Measurements from ENCODE around the gene GANAB.
A peak's percentile ranks its signal among the peaks of the same experiment; 100 is the strongest.

GANAB gene

DNA sequence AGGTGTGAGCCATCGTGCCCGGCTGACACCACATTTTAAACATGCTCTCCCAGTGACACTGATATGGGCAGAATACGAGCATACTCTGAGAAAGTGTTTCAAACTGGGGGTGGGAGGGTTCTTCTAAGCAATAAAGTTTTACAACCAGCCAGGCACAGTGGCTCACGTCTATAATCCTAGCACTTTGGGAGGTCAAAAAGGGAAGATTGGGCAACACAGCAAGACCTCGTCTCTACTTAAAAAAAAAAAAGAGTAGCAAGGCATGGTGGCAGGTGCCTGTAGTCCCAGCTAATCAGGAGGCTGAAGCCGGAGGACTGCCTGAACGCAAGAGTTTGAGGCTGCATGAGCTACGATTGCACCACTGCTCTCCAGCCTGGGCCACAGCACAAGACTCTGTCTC lies 2.2 kb downstream of the GANAB start:
- no peak for DNase-seq (ENCODE audit: extremely low spot score)
- POLR2A ChIA-PET, result interaction anchor here (0.8 to 2.8 kb wide), 6 partner anchors 9 to 83 kb away, joined by 3 to 19 read pairs (median 6); partner anchors contain the start of genes B3GAT3, HNRNPUL2, INTS5 and LBHD1
- CTCF ChIA-PET, result interaction anchor here (1.9 kb wide), 1 partner anchor 10 kb away, joined by 5 read pairs; no protein-coding TSS in a partner anchor
- TF ChIP-seq ZNF384 (IDR thresholded peaks at IDR 0.05) (peak; percentile 70), BHLHE40 (IDR thresholded peaks at IDR 0.05; ENCODE audit: borderline replicate concordance) (no peak)

DNA sequence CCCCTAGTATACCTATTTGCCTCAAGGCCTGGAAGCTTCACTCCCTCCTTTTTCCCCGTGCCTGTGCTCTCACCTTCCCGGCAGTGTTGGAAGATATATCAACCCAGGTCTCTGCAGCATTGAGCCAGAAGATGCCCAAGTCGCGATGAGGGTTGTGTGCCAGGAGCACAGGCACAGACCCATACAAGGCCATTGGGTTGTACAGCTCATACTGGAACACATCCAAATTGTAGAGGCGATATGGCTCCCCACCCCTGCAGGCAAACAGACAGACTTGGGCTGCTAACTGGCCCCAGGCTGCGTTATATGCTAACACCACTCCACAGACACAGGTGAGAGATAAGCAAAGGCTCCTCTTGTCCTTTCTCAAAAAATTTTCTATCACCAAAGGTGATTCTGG lies 13.9 kb downstream of the GANAB start:
- TF ChIP-seq FOXM1 (IDR thresholded peaks at IDR 0.05; ENCODE audit: borderline replicate concordance) (no peak), L3MBTL2 (conservative IDR thresholded peaks at IDR 0.05) (no peak), FOXA1 (IDR thresholded peaks at IDR 0.05) (no peak), HDGF (IDR thresholded peaks at IDR 0.05; ENCODE audit: borderline replicate concordance) (no peak), FOXK2 (IDR thresholded peaks at IDR 0.05) (no peak), ELF4 (IDR thresholded peaks at IDR 0.05) (no peak), LEF1 (IDR thresholded peaks at IDR 0.05; ENCODE audit: borderline replicate concordance) (no peak), ARNT (IDR thresholded peaks at IDR 0.05) (no peak), BHLHE40 (IDR thresholded peaks at IDR 0.05; ENCODE audit: borderline replicate concordance) (no peak), ZNF384 (IDR thresholded peaks at IDR 0.05) (no peak), TARDBP (IDR thresholded peaks at IDR 0.05) (no peak), SUZ12 (IDR thresholded peaks at IDR 0.05) (no peak)
- TF ChIP-seq, protein P1, sequence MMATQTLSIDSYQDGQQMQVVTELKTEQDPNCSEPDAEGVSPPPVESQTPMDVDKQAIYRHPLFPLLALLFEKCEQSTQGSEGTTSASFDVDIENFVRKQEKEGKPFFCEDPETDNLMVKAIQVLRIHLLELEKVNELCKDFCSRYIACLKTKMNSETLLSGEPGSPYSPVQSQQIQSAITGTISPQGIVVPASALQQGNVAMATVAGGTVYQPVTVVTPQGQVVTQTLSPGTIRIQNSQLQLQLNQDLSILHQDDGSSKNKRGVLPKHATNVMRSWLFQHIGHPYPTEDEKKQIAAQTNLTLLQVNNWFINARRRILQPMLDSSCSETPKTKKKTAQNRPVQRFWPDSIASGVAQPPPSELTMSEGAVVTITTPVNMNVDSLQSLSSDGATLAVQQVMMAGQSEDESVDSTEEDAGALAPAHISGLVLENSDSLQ (IDR thresholded peaks at IDR 0.05), result no peak
- DNase-seq (ENCODE audit: extremely low spot score), result no peak
- POLR2A ChIA-PET, result no interaction called here
- CTCF ChIA-PET, result interaction anchor here (1.6 kb wide), 1 partner anchor 41 kb away, joined by 4 read pairs; the partner anchor contains the start of gene TUT1

DNA sequence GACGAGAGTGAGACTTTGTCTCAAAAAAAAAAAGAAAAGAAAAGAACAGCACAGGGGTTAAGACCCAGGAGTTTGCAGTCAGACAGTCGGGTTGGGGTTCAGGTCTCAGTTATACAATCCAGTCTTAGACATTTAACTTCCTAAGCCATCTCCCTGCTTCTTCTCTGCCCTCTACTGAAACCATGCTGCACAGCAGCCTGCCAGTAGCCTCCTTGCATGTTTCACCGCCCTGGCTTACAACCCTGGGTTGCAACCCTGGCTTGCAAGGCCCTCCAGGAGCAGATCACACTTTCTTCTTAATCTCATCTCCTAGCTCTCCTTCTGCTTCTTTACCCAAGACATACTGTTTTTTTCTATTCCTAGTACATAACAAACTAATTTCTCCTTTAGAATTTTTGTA lies 18.7 kb downstream of the GANAB start:
- TF ChIP-seq NFRKB (IDR thresholded peaks at IDR 0.05) (no peak), ARNT (IDR thresholded peaks at IDR 0.05) (no peak), ELF4 (IDR thresholded peaks at IDR 0.05) (no peak), CTBP1 (IDR thresholded peaks at IDR 0.05; ENCODE audit: borderline replicate concordance) (no peak), FOXM1 (IDR thresholded peaks at IDR 0.05; ENCODE audit: borderline replicate concordance) (no peak), SP1 (IDR thresholded peaks at IDR 0.05) (no peak), ZNF384 (IDR thresholded peaks at IDR 0.05) (no peak), BHLHE40 (IDR thresholded peaks at IDR 0.05; ENCODE audit: borderline replicate concordance) (no peak), TARDBP (IDR thresholded peaks at IDR 0.05) (no peak), FOXK2 (IDR thresholded peaks at IDR 0.05) (no peak), L3MBTL2 (conservative IDR thresholded peaks at IDR 0.05) (no peak), HDGF (IDR thresholded peaks at IDR 0.05; ENCODE audit: borderline replicate concordance) (no peak), FOXA1 (IDR thresholded peaks at IDR 0.05) (no peak), LEF1 (IDR thresholded peaks at IDR 0.05; ENCODE audit: borderline replicate concordance) (no peak), SUZ12 (IDR thresholded peaks at IDR 0.05) (no peak)
- TF ChIP-seq, protein P1 (IDR thresholded peaks at IDR 0.05), result no peak
- CTCF ChIA-PET, result no interaction called here
- DNase-seq (ENCODE audit: extremely low spot score), result no peak
- POLR2A ChIA-PET, result interaction anchor here (1.5 kb wide), 1 partner anchor 36 kb away, joined by 4 read pairs; the partner anchor contains the start of gene TUT1

DNA sequence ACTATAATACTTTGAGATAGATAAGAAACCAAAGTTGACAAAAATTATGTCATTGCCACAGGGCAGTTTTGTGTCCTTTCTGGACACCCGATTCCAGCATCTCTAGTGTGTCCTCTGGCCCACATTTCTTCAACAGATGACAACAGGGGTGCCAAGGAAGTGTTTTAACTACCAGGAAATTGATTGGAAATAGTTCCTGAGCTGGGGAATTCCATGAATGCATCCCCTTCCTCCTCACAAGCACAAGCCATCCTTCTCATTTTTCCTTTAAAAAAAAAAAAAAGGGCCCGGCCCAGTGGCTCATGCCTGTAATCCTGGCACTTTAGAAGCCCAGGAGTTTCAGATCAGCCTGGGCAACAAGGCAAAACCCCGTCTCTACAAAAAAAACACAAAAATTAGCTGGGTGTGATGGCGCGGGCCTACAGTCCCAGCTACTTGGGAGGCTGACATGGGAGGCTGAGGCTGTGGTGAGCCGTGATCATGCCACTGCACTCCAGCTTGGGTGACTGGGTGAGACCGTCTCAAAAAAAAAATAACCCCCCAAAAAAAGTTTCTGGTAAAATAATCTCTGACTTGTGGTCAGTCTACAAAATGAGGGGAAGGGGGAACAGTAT lies 23.8 kb downstream of the GANAB start:
- ChIA-PET POLR2A (interaction anchor here (0.8 to 4.6 kb wide), 19 partner anchors 9 to 219 kb away, joined by 3 to 61 read pairs (median 5); partner anchors contain the start of genes C11orf98, CSKMT, EEF1G and EML3), CTCF (interaction anchor here (0.7 to 1.4 kb wide), 2 partner anchors 11 to 31 kb away, joined by 3 to 5 read pairs; partner anchors contain the start of gene TUT1)
- TF ChIP-seq SUZ12 (IDR thresholded peaks at IDR 0.05), result no peak
- TF ChIP-seq ZNF384 (IDR thresholded peaks at IDR 0.05), result no peak
- no peak for TF ChIP-seq CTBP1 (IDR thresholded peaks at IDR 0.05; ENCODE audit: borderline replicate concordance)
- no peak for TF ChIP-seq FOXK2 (IDR thresholded peaks at IDR 0.05)
- TF ChIP-seq FOXA1 (IDR thresholded peaks at IDR 0.05), result no peak
- TF ChIP-seq HDGF (IDR thresholded peaks at IDR 0.05; ENCODE audit: borderline replicate concordance), result no peak
- TF ChIP-seq FOXM1 (IDR thresholded peaks at IDR 0.05; ENCODE audit: borderline replicate concordance), result no peak
- no peak for TF ChIP-seq NFRKB (IDR thresholded peaks at IDR 0.05)
- no peak for TF ChIP-seq TARDBP (IDR thresholded peaks at IDR 0.05)
- TF ChIP-seq L3MBTL2 (conservative IDR thresholded peaks at IDR 0.05), result no peak
- no peak for TF ChIP-seq ELF4 (IDR thresholded peaks at IDR 0.05)
- DNase-seq (ENCODE audit: extremely low spot score), result no peak

DNA sequence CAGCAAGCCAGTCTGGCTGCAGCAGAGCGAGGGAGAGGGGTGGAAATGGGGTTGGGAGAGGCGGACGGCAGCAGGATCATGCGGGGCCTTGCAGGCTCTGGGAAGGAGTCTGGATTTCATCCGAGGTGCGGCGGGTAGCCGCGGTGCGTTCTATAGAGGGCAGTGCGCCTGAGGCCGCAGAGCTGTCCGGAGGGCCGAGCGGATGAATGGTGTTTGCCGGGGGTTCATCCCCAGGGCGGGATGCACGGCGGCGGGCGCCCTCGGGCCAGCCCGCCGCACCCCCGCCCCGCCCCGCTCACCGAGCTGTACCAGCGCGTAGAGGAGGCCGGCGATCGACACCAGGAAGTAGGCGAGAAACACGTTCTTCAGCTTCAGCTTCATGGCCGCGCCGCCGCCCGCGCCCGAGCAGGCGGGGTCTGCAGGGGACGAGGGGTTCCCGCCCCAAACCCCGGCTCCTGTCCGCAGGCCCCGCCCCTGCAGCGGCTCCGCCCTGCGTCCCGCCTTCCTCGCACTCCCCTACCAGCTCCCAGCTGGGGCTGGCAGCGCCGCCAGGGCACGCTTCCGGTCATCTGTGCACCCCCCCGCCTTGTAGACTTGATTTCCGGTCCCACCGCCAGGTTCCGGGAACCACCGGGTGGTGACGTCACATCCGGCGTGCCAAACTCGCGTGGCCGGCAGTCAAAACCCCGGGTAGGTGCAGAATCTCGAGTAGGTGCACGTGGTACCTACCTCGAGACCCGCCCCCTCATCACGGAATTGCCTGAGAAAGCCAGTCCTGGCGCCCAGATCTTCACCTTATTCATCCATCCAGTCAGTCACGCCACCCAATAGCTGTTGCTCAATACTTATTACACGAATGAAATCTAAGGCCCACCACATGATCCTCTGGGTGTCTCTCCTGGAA lies 24.6 kb downstream of the GANAB start, which contains the start of gene B3GAT3:
Gene B3GAT3 (minus strand): TSS at position 420 of the 904 bp plus-strand sequence. CDS start 39 bp downstream, at position 381.
- DNase-seq (ENCODE audit: extremely low spot score), result peak; percentile 98
- TF ChIP-seq BHLHE40 (IDR thresholded peaks at IDR 0.05; ENCODE audit: borderline replicate concordance), result no peak
- TF ChIP-seq L3MBTL2 (conservative IDR thresholded peaks at IDR 0.05), result peak; percentile 87
- TF ChIP-seq TARDBP (IDR thresholded peaks at IDR 0.05), result peak; percentile 49; the same call in 1 of the 2 replicates
- 0 out of 2 replicates have a peak, but pooled peaks have one; percentile 69 for TF ChIP-seq HDGF (IDR thresholded peaks at IDR 0.05; ENCODE audit: borderline replicate concordance)
- TF ChIP-seq CTBP1 (IDR thresholded peaks at IDR 0.05; ENCODE audit: borderline replicate concordance), result no peak
- TF ChIP-seq ELF4 (IDR thresholded peaks at IDR 0.05), result peak; percentile 74
- CTCF ChIA-PET, result interaction anchor here (0.7 to 1.2 kb wide), 2 partner anchors 10 to 30 kb away, joined by 3 to 7 read pairs; partner anchors contain the start of gene TUT1
- POLR2A ChIA-PET, result interaction anchor here (0.8 to 4.6 kb wide), 25 partner anchors 9 to 220 kb away, joined by 3 to 61 read pairs (median 4); partner anchors contain the start of genes C11orf98, CSKMT, EEF1G and EML3

Data from HEK293T (cell line).